Breast epithelium (tissue), 3 donors: ENCODE measurements around the gene COTL1.
A peak's percentile ranks its signal among the peaks of the same experiment; 100 is the strongest.

Experiments used
- CTCF ChIP-seq, 3 donors: fragments of 450-650 bp; IDR thresholded peaks; one replicate each; pipeline ENCODE4 v1.5.1; 2016 to 2017; ENCODE audit warnings: antibody characterized with exemption in 3 of 3, mild to moderate bottlenecking in 3 of 3, moderate library complexity in 3 of 3
- POLR2A ChIP-seq: fragments of 450-650 bp; IDR thresholded peaks from one replicate; pipeline ENCODE4 v1.6.1; 2016; ENCODE audit warnings: antibody characterized with exemption, mild to moderate bottlenecking, moderate library complexity
- POLR2AphosphoS5 ChIP-seq, 3 donors: sonication (generic); formaldehyde crosslinking; IDR thresholded peaks; one replicate each; pipeline ENCODE4 v1.6.1; 2017; ENCODE audit warnings: antibody characterized with exemption in 3 of 3

GRCh38 chr16:84643180-84643583 lies 25.3 kb upstream of the COTL1 start:
- no peak for TF ChIP-seq CTCF (IDR thresholded peaks at IDR 0.05)
- TF ChIP-seq POLR2AphosphoS5 (IDR thresholded peaks at IDR 0.05): peak in 2 of 3 donors; percentile 65 to 78
- TF ChIP-seq POLR2A: no peak
